ENCODE measurements around the gene ICAM5. TPM values are rescaled to one million over a fixed set of nuclear protein-coding genes. Genes with fewer than 3 reads are reported as not detected.

ICAM5 gene
- total and polyA plus RNA-seq, 9 of the 15 experiments (the other 6 are each of a cell fraction or from before 2014, with no cell fraction given) = 0.10 to 114 (median 13.7) TPM

- TF ChIP-seq KLF13 (tag; IDR thresholded peaks at IDR 0.05; ENCODE audit: borderline replicate concordance, low read depth) (peak; percentile 86), ZNF740 (CRISPR knock-in tag; IDR thresholded peaks at IDR 0.05) (peak; percentile 86), ZNF740 (tag; IDR thresholded peaks at IDR 0.05) (no peak), STAG1 (CRISPR knock-in tag; IDR thresholded peaks at IDR 0.05; ENCODE audit: borderline replicate concordance) (0 out of 2 replicates have a peak, but pooled peaks have one; percentile 30), JUND (IDR thresholded peaks at IDR 0.05; ENCODE audit: borderline replicate concordance, low read depth, low read length) (peak; percentile 3; the same call in 1 of the 2 replicates), JUND (tag; IDR thresholded peaks at IDR 0.05; ENCODE audit: borderline replicate concordance, low read depth, low read length) (no peak), SIX5 (IDR thresholded peaks at IDR 0.05; ENCODE audit: borderline replicate concordance in 1 of 2, insufficient read depth in 1 of 2, low read depth in 1 of 2, low read length in 2 of 2) (no peak), ZNF589 (CRISPR knock-in tag; IDR thresholded peaks at IDR 0.05; ENCODE audit: low read depth) (0 out of 2 replicates have a peak, but pooled peaks have one; percentile 10), BDP1 (IDR thresholded peaks at IDR 0.05; ENCODE audit: insufficient read depth, insufficient read length) (no peak), MNT (conservative IDR thresholded peaks at IDR 0.05) (peak; percentile 98 to 99), ZNF143 (CRISPR knock-in tag; IDR thresholded peaks at IDR 0.05) (peak; percentile 67; the same call in 1 of the 2 replicates), TAF15 (IDR thresholded peaks at IDR 0.05; ENCODE audit: low read depth, low read length) (no peak), ARID2 (IDR thresholded peaks at IDR 0.05) (no peak), E2F3 (CRISPR knock-in tag; IDR thresholded peaks at IDR 0.05) (no peak), TFAM (CRISPR knock-in tag; conservative IDR thresholded peaks at IDR 0.05) (no peak), RBBP5 (IDR thresholded peaks at IDR 0.05; ENCODE audit: borderline replicate concordance, insufficient read depth, low read length, poor library complexity, severe bottlenecking) (no peak), ZNF41 (CRISPR knock-in tag; conservative IDR thresholded peaks at IDR 0.05) (no peak), SAFB (IDR thresholded peaks at IDR 0.05; ENCODE audit: borderline replicate concordance, low read depth, low read length) (peak; percentile 84)
Measured at GRCh38 chr19:10289167-10289835, 451 bp upstream of the ICAM5 start (continued).

Data from K562 (cell line).